ENCODE measurements around the gene MZB1. TPM values are rescaled to one million over a fixed set of nuclear protein-coding genes. Genes with fewer than 3 reads are reported as not detected.
"Not testable (repeated sequence)": the region's sequence is repeated elsewhere in the genome, so short reads cannot be mapped to it uniquely, and the experiment has no call there.

Gene MZB1
- total RNA-seq, 2 donors from 2014 or later = 10.3 to 27.6 TPM

- no peak overlapping the region for H3K4me3 Mint-ChIP-seq
- H3K27me3 Mint-ChIP-seq = no peaks in the 10 kb centered on the region
- H3K4me1 Mint-ChIP-seq (ENCODE audit: low read depth in 2 of 2) = peaks cover 14% of the 10 kb centered on the region in 2 donors
- no peaks in the 10 kb centered on the region for H3K9me3 Mint-ChIP-seq
- H3K36me3 Mint-ChIP-seq = peaks cover 14% of the 10 kb centered on the region
- DNase-seq (ENCODE audit: low spot score) (no peak), ATAC-seq (no peak)
- peak overlapping the region; percentile 11 to 33 for H3K27ac Mint-ChIP-seq
Measured at GRCh38 chr5:139364466-139364865, 25.2 kb downstream of the MZB1 start.

- peaks cover 14% of the 10 kb centered on the region for H3K36me3 Mint-ChIP-seq
- H3K4me3 Mint-ChIP-seq = no peak overlapping the region
- no peaks in the 10 kb centered on the region for H3K9me3 Mint-ChIP-seq
- peak overlapping the region; percentile 11 to 33 for H3K27ac Mint-ChIP-seq
- ATAC-seq (no peak), DNase-seq (ENCODE audit: low spot score) (no peak)
- H3K27me3 Mint-ChIP-seq = no peaks in the 10 kb centered on the region
- peaks cover 14 to 16% of the 10 kb centered on the region in 2 donors for H3K4me1 Mint-ChIP-seq (ENCODE audit: low read depth in 2 of 2)
Measured at GRCh38 chr5:139363937-139364336, 25.8 kb downstream of the MZB1 start.

GRCh38 chr5:139361835-139362429 lies 27.8 kb downstream of the MZB1 start:
- DNase-seq (ENCODE audit: low spot score) (no peak), ATAC-seq (no peak)
- peaks cover 27 to 29% of the 10 kb centered on the region in 2 donors for H3K4me1 Mint-ChIP-seq (ENCODE audit: low read depth in 2 of 2)
- no peaks in the 10 kb centered on the region for H3K27me3 Mint-ChIP-seq
- no peaks in the 10 kb centered on the region for H3K9me3 Mint-ChIP-seq
- H3K27ac Mint-ChIP-seq = no peak overlapping the region
- no peak overlapping the region for H3K4me3 Mint-ChIP-seq
- peaks cover 10% of the 10 kb centered on the region for H3K36me3 Mint-ChIP-seq

- ATAC-seq (no peak), DNase-seq (ENCODE audit: low spot score) (no peak)
- Mint-ChIP-seq H3K4me1 (ENCODE audit: low read depth in 2 of 2) (peaks cover 27 to 29% of the 10 kb centered on the region in 2 donors), H3K9me3 (no peaks in the 10 kb centered on the region), H3K36me3 (peaks cover 10% of the 10 kb centered on the region), H3K27ac (peak overlapping the region in 1 of 2 donors; percentile 66), H3K4me3 (no peak overlapping the region), H3K27me3 (no peaks in the 10 kb centered on the region)
Measured at GRCh38 chr5:139360384-139360783, 29.3 kb downstream of the MZB1 start.

GRCh38 chr5:139358064-139358463 lies 31.6 kb downstream of the MZB1 start:
- Mint-ChIP-seq H3K36me3 (peaks cover 8% of the 10 kb centered on the region), H3K27ac (peak overlapping the region in 1 of 2 donors; percentile 16), H3K4me1 (ENCODE audit: low read depth in 2 of 2) (peaks cover 25 to 31% of the 10 kb centered on the region in 2 donors), H3K9me3 (no peaks in the 10 kb centered on the region), H3K27me3 (no peaks in the 10 kb centered on the region), H3K4me3 (no peak overlapping the region)
- ATAC-seq (no peak), DNase-seq (ENCODE audit: low spot score) (no peak)

- not testable (repeated sequence) for H3K9me3 Mint-ChIP-seq; H3K36me3 Mint-ChIP-seq; ATAC-seq; H3K27ac Mint-ChIP-seq; H3K27me3 Mint-ChIP-seq; DNase-seq (ENCODE audit: low spot score); H3K4me3 Mint-ChIP-seq
- H3K4me1 Mint-ChIP-seq (ENCODE audit: low read depth in 2 of 2) = peaks cover 25 to 29% of the 10 kb centered on the region in 2 donors
Measured at GRCh38 chr5:139355900-139356299, 33.8 kb downstream of the MZB1 start.

GRCh38 chr5:139354186-139354585 lies 35.5 kb downstream of the MZB1 start:
- Mint-ChIP-seq H3K36me3 (peaks cover 8% of the 10 kb centered on the region), H3K4me1 (ENCODE audit: low read depth in 2 of 2) (peaks cover 20 to 26% of the 10 kb centered on the region in 2 donors)

GRCh38 chr5:139347863-139348262 lies 41.9 kb downstream of the MZB1 start:
- H3K4me3 Mint-ChIP-seq; H3K27me3 Mint-ChIP-seq; H3K27ac Mint-ChIP-seq; H3K9me3 Mint-ChIP-seq; ATAC-seq; H3K36me3 Mint-ChIP-seq; DNase-seq (ENCODE audit: low spot score): not testable (repeated sequence)
- peaks cover 30 to 32% of the 10 kb centered on the region in 2 donors for H3K4me1 Mint-ChIP-seq (ENCODE audit: low read depth in 2 of 2)

More at GRCh38 chr5:139354186-139354585, 35.5 kb downstream of the MZB1 start:
- Mint-ChIP-seq H3K27me3 (no peaks in the 10 kb centered on the region), H3K9me3 (no peaks in the 10 kb centered on the region), H3K4me3 (no peak overlapping the region), H3K27ac (no peak overlapping the region)
- DNase-seq (ENCODE audit: low spot score) (no peak), ATAC-seq (no peak)

- H3K36me3 Mint-ChIP-seq; H3K4me3 Mint-ChIP-seq; H3K27me3 Mint-ChIP-seq; ATAC-seq; H3K9me3 Mint-ChIP-seq; DNase-seq (ENCODE audit: low spot score); H3K27ac Mint-ChIP-seq: not testable (repeated sequence)
- peaks cover 41 to 48% of the 10 kb centered on the region in 2 donors for H3K4me1 Mint-ChIP-seq (ENCODE audit: low read depth in 2 of 2)
Measured at GRCh38 chr5:139345442-139345841, 44.3 kb downstream of the MZB1 start.

GRCh38 chr5:139344177-139344576 lies 45.5 kb downstream of the MZB1 start:
- H3K36me3 Mint-ChIP-seq = no peaks in the 10 kb centered on the region

GRCh38 chr5:139343476-139343875 lies 46.2 kb downstream of the MZB1 start:
- H3K27me3 Mint-ChIP-seq = no peaks in the 10 kb centered on the region
- no peak for DNase-seq (ENCODE audit: low spot score)
- peak overlapping the region; percentile 98 for H3K4me3 Mint-ChIP-seq
- no peaks in the 10 kb centered on the region for H3K9me3 Mint-ChIP-seq
- ATAC-seq = no peak
- H3K27ac Mint-ChIP-seq = peak overlapping the region; percentile 91 to 93
- H3K36me3 Mint-ChIP-seq = no peaks in the 10 kb centered on the region
- peaks cover 35 to 42% of the 10 kb centered on the region in 2 donors for H3K4me1 Mint-ChIP-seq (ENCODE audit: low read depth in 2 of 2)

More at GRCh38 chr5:139344177-139344576, 45.5 kb downstream of the MZB1 start:
- DNase-seq (ENCODE audit: low spot score) (no peak), ATAC-seq (no peak)
- peak overlapping the region; percentile 22 for H3K4me3 Mint-ChIP-seq
- H3K27me3 Mint-ChIP-seq = no peaks in the 10 kb centered on the region
- H3K27ac Mint-ChIP-seq = no peak overlapping the region
- H3K9me3 Mint-ChIP-seq = no peaks in the 10 kb centered on the region
- peaks cover 39 to 47% of the 10 kb centered on the region in 2 donors for H3K4me1 Mint-ChIP-seq (ENCODE audit: low read depth in 2 of 2)

- Mint-ChIP-seq H3K4me1 (ENCODE audit: low read depth in 2 of 2) (peaks cover 35 to 42% of the 10 kb centered on the region in 2 donors), H3K36me3 (no peaks in the 10 kb centered on the region), H3K27ac (peak overlapping the region; percentile 91 to 93), H3K27me3 (no peaks in the 10 kb centered on the region), H3K9me3 (no peaks in the 10 kb centered on the region), H3K4me3 (peak overlapping the region; percentile 98)
- peak; percentile 85 for DNase-seq (ENCODE audit: low spot score)
- ATAC-seq = peak; percentile 81 to 82
Measured at GRCh38 chr5:139342423-139342723, 47.3 kb downstream of the MZB1 start.

GRCh38 chr5:139341689-139342422 lies 47.9 kb downstream of the MZB1 start, which contains the start of gene PAIP2:
Gene PAIP2, plus strand, starts transcription at chr5:139341854. Its CDS starts 21,931 bp downstream, at chr5:139363785.
- Mint-ChIP-seq H3K4me1 (ENCODE audit: low read depth in 2 of 2) (peaks cover 35 to 42% of the 10 kb centered on the region in 2 donors), H3K9me3 (no peaks in the 10 kb centered on the region), H3K27ac (peak within 1 kb of the TSS; percentile 91 to 93), H3K36me3 (no peaks in the 10 kb centered on the region), H3K27me3 (no peaks in the 10 kb centered on the region), H3K4me3 (peak within 1 kb of the TSS; percentile 98)
- peak; percentile 98 for DNase-seq (ENCODE audit: low spot score)
- peak; percentile 97 to 98 for ATAC-seq

GRCh38 chr5:139341187-139341688 lies 48.5 kb downstream of the MZB1 start:
- Mint-ChIP-seq H3K27me3 (no peaks in the 10 kb centered on the region), H3K36me3 (no peaks in the 10 kb centered on the region)

More at GRCh38 chr5:139341187-139341688, 48.5 kb downstream of the MZB1 start:
- DNase-seq (ENCODE audit: low spot score) (no peak), ATAC-seq (no peak)
- Mint-ChIP-seq H3K4me1 (ENCODE audit: low read depth in 2 of 2) (peaks cover 35 to 42% of the 10 kb centered on the region in 2 donors), H3K27ac (peak overlapping the region; percentile 91 to 93), H3K4me3 (peak overlapping the region; percentile 98), H3K9me3 (no peaks in the 10 kb centered on the region)

Data from natural killer cell treated with Interleukin-12 subunit alpha and Interleukin-12 subunit beta and Interleukin-15 and Interleukin-18, amount 100 ng/mL, for 72 hours (primary cell).